Esophagus muscularis mucosa (tissue), 4 donors: ENCODE data around the gene PNKP. TPM values are rescaled to one million over a fixed set of nuclear protein-coding genes. Genes with fewer than 3 reads are reported as not detected.
A peak's percentile ranks its signal among the peaks of the same experiment; 100 is the strongest.
"Not testable (repeated sequence)": the region's sequence is repeated elsewhere in the genome, so short reads cannot be mapped to it uniquely, and the experiment has no call there.

ENCODE experiments used
- DNase-seq: peaks from one replicate; pipeline ENCODE4 v3.0.0-alpha.2; 2017; ENCODE audit errors: extremely low spot score
- H3K27ac ChIP-seq, 4 donors: fragments of 200-600 bp; sonication (generic); replicated peaks in 1 of 4; 1 replicate in 3 of 4; 2 replicates in 1 of 4; pipeline ENCODE4 v1.5.1; 2016 to 2019; ENCODE audit warnings: mild to moderate bottlenecking in 1 of 4
- H3K27me3 ChIP-seq, 4 donors: fragments of 200-600 bp; sonication (generic); one replicate each; pipeline versions ENCODE4 v1.5.1 to v1.6.0; 2016 to 2019
- H3K36me3 ChIP-seq, 4 donors: fragments of 200-600 bp; sonication (generic); one replicate each; pipeline ENCODE4 v1.5.1; 2016 to 2019
- H3K4me1 ChIP-seq, 4 donors: fragments of 200-600 bp; sonication (generic); one replicate each; pipeline ENCODE4 v1.5.1; 2016 to 2019
- H3K4me3 ChIP-seq, 4 donors: fragments of 200-600 bp; sonication (generic); 1 replicate in 2 of 4; 2 replicates in 2 of 4; pipeline ENCODE4 v1.5.1; 2016 to 2019; ENCODE audit warnings: mild to moderate bottlenecking in 4 of 4, moderate library complexity in 1 of 4
- H3K9me3 ChIP-seq, 4 donors: fragments of 200-600 bp; sonication (generic); 1 replicate in 3 of 4; 2 replicates in 1 of 4; pipeline ENCODE4 v1.5.1; 2016 to 2019
- CTCF ChIP-seq, 3 experiments: fragments of 200-600 bp in 2 of 3; fragments of 450-650 bp in 1 of 3; sonication (generic) in 2 of 3; IDR thresholded peaks; one replicate each; pipeline ENCODE4 v1.5.1; 2017 to 2019; ENCODE audit warnings: antibody characterized with exemption in 3 of 3, mild to moderate bottlenecking in 2 of 3, moderate library complexity in 1 of 3
- EP300 ChIP-seq: sonication (generic); formaldehyde crosslinking; IDR thresholded peaks from one replicate; pipeline ENCODE4 v1.6.1; 2017; ENCODE audit warnings: antibody characterized with exemption
- POLR2A ChIP-seq: fragments of 450-650 bp; IDR thresholded peaks from one replicate; pipeline ENCODE4 v1.6.1; 2017; ENCODE audit warnings: antibody characterized with exemption, moderate library complexity, mild to moderate bottlenecking, low read depth
- POLR2AphosphoS5 ChIP-seq, 2 donors: sonication (generic); formaldehyde crosslinking; IDR thresholded peaks; one replicate each; pipeline ENCODE4 v1.6.1; 2017; ENCODE audit warnings: antibody characterized with exemption in 2 of 2
- WGBS: methylation state at CpG from one replicate; pipeline ENCODE4 v1.1.5; 2018; 5-methylcytosine and 5-hydroxymethylcytosine counted together
- intact Hi-C: fragments of 100-400 bp; cut with DNase I; formaldehyde crosslinking; loops from one replicate; pipeline ENCODE4 v1.15.1; 2023
- total RNA-seq, 4 donors: library from RNA; depleted of rRNA; stranded (reverse); fragments of >200 nt; gene quantifications; one replicate each; pipeline versions ENCODE4 v1.1.0 to v1.2.1, GENCODE V29; 2016

The PNKP gene
- total RNA-seq, 4 donors from 2014 or later: 21.4 to 43.7 (median 27.8) TPM

GRCh38 chr19:49824662-49825061 is 42.7 kb downstream of the PNKP start:
- Histone ChIP-seq H3K36me3 (peaks cover 7 to 63% (median 52%) of the 10 kb centered on the region in 4 donors), H3K9me3 (no peaks in the 10 kb centered on the region), H3K27me3 (no peaks in the 10 kb centered on the region), H3K27ac (no peak overlapping the region), H3K4me3 (no peak overlapping the region), H3K4me1 (peaks cover 5 to 12% (median 7%) of the 10 kb centered on the region in 4 donors)
- intact Hi-C loops: no loop called here
- TF ChIP-seq EP300 (no peak), POLR2A (no peak), CTCF (IDR thresholded peaks at IDR 0.05) (no peak), POLR2AphosphoS5 (IDR thresholded peaks at IDR 0.05) (no peak)
- no peak for DNase-seq
- WGBS: 79% methylated on average over 6 of the region's 6 CpGs

GRCh38 chr19:49823472-49823871 is 43.9 kb downstream of the PNKP start:
- no peak for DNase-seq
- no peak overlapping the region for H3K4me3 ChIP-seq
- H3K9me3 ChIP-seq: no peaks in the 10 kb centered on the region
- H3K36me3 ChIP-seq: peaks cover 7 to 51% (median 40%) of the 10 kb centered on the region in 4 donors
- peaks cover 17 to 21% (median 19%) of the 10 kb centered on the region in 4 donors for H3K4me1 ChIP-seq
- no peaks in the 10 kb centered on the region for H3K27me3 ChIP-seq
- no peak for TF ChIP-seq POLR2AphosphoS5 (IDR thresholded peaks at IDR 0.05)
- no peak for TF ChIP-seq CTCF (IDR thresholded peaks at IDR 0.05)
- TF ChIP-seq EP300: no peak
- no peak for TF ChIP-seq POLR2A
- intact Hi-C loops: no loop called here
- WGBS: 94% methylated on average over 12 of the region's 12 CpGs
- H3K27ac ChIP-seq: no peak overlapping the region

GRCh38 chr19:49820125-49820524 is 47.3 kb downstream of the PNKP start:
- H3K9me3 ChIP-seq: no peaks in the 10 kb centered on the region
- TF ChIP-seq EP300 (no peak), CTCF (IDR thresholded peaks at IDR 0.05) (no peak), POLR2A (no peak), POLR2AphosphoS5 (IDR thresholded peaks at IDR 0.05) (no peak)
- H3K4me1 ChIP-seq: peaks cover 27 to 29% (median 29%) of the 10 kb centered on the region in 4 donors
- no peak for DNase-seq
- H3K27ac ChIP-seq: no peak overlapping the region
- intact Hi-C loops: no loop called here
- peaks cover 7 to 35% (median 20%) of the 10 kb centered on the region in 4 donors for H3K36me3 ChIP-seq
- WGBS: 85% methylated on average over 10 of the region's 10 CpGs
- H3K4me3 ChIP-seq: no peak overlapping the region
- H3K27me3 ChIP-seq: no peaks in the 10 kb centered on the region

- peaks cover 27 to 29% (median 29%) of the 10 kb centered on the region in 4 donors for H3K4me1 ChIP-seq
- 73% methylated on average over 7 of the region's 7 CpGs for WGBS
- H3K9me3 ChIP-seq, H3K27ac ChIP-seq, H3K27me3 ChIP-seq, DNase-seq: not testable (repeated sequence)
- peaks cover 7 to 33% (median 20%) of the 10 kb centered on the region in 4 donors for H3K36me3 ChIP-seq
- intact Hi-C loops: loop anchor here (5.0 kb wide), 1 partner anchor 33 kb away; the partner anchor contains the start of gene PTOV1
- H3K4me3 ChIP-seq: peak overlapping the region; percentile 62 to 93 (median 79)
Observed at GRCh38 chr19:49819452-49820115, 47.8 kb downstream of the PNKP start.

GRCh38 chr19:49818649-49819370 is 48.6 kb downstream of the PNKP start:
- H3K4me3 ChIP-seq: peak overlapping the region; percentile 62 to 93 (median 79)
- DNase-seq: no peak
- H3K36me3 ChIP-seq: peaks cover 7 to 26% (median 15%) of the 10 kb centered on the region in 4 donors
- no peaks in the 10 kb centered on the region for H3K9me3 ChIP-seq
- TF ChIP-seq CTCF (IDR thresholded peaks at IDR 0.05): no peak
- no peak for TF ChIP-seq POLR2A
- no peak for TF ChIP-seq POLR2AphosphoS5 (IDR thresholded peaks at IDR 0.05)
- TF ChIP-seq EP300: no peak
- peaks cover 33 to 36% (median 35%) of the 10 kb centered on the region in 4 donors for H3K4me1 ChIP-seq
- WGBS: 25% methylated on average over 15 of the region's 16 CpGs
- H3K27me3 ChIP-seq: no peaks in the 10 kb centered on the region
- peak overlapping the region; percentile 94 to 97 (median 96) for H3K27ac ChIP-seq
- intact Hi-C loops: loop anchor here (5.0 kb wide), 1 partner anchor 33 kb away; the partner anchor contains the start of gene PTOV1
